RWPE2 (cell line): ENCODE data around the gene ZNF655.

Experiments
- ATAC-seq: fragments of 200-7000 bp; cut with Tn5 transposase; 3 replicates; pipeline ENCODE4 v1.9.1; 2021; ENCODE audit warnings: low read depth
- DNase-seq: peaks from one replicate; pipeline ENCODE4 v3.0.0-alpha.2; 2020; ENCODE audit warnings: low spot score
- H3K27ac ChIP-seq: fragments of 450-650 bp; 2 replicates; pipeline ENCODE4 v1.5.1; 2017; ENCODE audit warnings: mild to moderate bottlenecking; ENCODE audit not compliant: poor library complexity, severe bottlenecking
- H3K27me3 ChIP-seq: fragments of 250-450 bp; sonication (Bioruptor Pico); 2 replicates; pipeline ENCODE4 v1.5.1; 2021; ENCODE audit warnings: mild to moderate bottlenecking, moderate library complexity; ENCODE audit not compliant: insufficient read depth, poor library complexity, severe bottlenecking
- H3K36me3 ChIP-seq: fragments of 250-450 bp; sonication (Bioruptor Pico); 2 replicates; pipeline ENCODE4 v1.5.1; 2020; ENCODE audit warnings: low read depth, mild to moderate bottlenecking, moderate library complexity
- H3K4me1 ChIP-seq: fragments of 250-450 bp; sonication (Bioruptor Pico); 2 replicates; pipeline ENCODE4 v1.5.1; 2021; ENCODE audit warnings: mild to moderate bottlenecking, moderate library complexity; ENCODE audit not compliant: insufficient read depth, poor library complexity, severe bottlenecking
- H3K4me3 ChIP-seq: fragments of 250-450 bp; sonication (Bioruptor Pico); 2 replicates; pipeline ENCODE4 v1.5.1; 2021; ENCODE audit warnings: mild to moderate bottlenecking, moderate library complexity; ENCODE audit not compliant: severe bottlenecking
- H3K9me3 ChIP-seq: fragments of 250-450 bp; sonication (Bioruptor Pico); 2 replicates; pipeline ENCODE4 v1.5.1; 2021; ENCODE audit warnings: mild to moderate bottlenecking, moderate library complexity; ENCODE audit not compliant: severe bottlenecking
- TF ChIP-seq, protein P1 (sequence below): fragments of 450-650 bp; IDR thresholded peaks from one replicate; pipeline ENCODE4 v1.5.1; 2017; ENCODE audit warnings: mild to moderate bottlenecking, moderate library complexity; ENCODE audit not compliant: poor library complexity, severe bottlenecking

The ZNF655 gene

GRCh38 chr7:99531354-99531765 lies 27.1 kb upstream of the ZNF655 start:
- TF ChIP-seq, protein P1, sequence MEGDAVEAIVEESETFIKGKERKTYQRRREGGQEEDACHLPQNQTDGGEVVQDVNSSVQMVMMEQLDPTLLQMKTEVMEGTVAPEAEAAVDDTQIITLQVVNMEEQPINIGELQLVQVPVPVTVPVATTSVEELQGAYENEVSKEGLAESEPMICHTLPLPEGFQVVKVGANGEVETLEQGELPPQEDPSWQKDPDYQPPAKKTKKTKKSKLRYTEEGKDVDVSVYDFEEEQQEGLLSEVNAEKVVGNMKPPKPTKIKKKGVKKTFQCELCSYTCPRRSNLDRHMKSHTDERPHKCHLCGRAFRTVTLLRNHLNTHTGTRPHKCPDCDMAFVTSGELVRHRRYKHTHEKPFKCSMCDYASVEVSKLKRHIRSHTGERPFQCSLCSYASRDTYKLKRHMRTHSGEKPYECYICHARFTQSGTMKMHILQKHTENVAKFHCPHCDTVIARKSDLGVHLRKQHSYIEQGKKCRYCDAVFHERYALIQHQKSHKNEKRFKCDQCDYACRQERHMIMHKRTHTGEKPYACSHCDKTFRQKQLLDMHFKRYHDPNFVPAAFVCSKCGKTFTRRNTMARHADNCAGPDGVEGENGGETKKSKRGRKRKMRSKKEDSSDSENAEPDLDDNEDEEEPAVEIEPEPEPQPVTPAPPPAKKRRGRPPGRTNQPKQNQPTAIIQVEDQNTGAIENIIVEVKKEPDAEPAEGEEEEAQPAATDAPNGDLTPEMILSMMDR, result no peak
- H3K27ac ChIP-seq, result no peak overlapping the region
- peaks cover 59% of the 10 kb centered on the region for H3K36me3 ChIP-seq
- ATAC-seq (no peak), DNase-seq (no peak)
- no peak overlapping the region for H3K4me3 ChIP-seq
- H3K9me3 ChIP-seq, result peaks cover 25% of the 10 kb centered on the region
- no peaks in the 10 kb centered on the region for H3K27me3 ChIP-seq
- no peaks in the 10 kb centered on the region for H3K4me1 ChIP-seq

DNA sequence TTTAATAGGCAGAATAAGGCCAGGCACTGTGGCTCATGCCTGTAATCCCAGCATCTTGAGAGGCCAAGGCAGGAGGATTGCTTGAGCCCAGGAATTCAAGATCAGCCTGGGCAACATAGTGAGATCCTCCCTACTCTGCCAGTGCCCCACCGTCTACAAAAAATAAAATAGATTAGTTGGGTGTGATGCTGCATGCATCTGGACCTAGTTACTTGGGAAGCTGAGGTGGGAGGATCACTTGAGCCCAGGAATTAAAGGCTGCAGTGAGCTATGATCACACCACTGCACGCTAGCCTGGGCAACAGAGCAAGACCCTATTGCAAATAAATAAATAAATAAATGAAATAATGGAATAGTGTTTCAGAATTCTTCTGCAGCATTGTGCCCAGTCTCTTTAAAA lies 22.8 kb upstream of the ZNF655 start:
- no peak for ATAC-seq
- Histone ChIP-seq H3K9me3 (peaks cover 27% of the 10 kb centered on the region), H3K27me3 (no peaks in the 10 kb centered on the region)

DNA sequence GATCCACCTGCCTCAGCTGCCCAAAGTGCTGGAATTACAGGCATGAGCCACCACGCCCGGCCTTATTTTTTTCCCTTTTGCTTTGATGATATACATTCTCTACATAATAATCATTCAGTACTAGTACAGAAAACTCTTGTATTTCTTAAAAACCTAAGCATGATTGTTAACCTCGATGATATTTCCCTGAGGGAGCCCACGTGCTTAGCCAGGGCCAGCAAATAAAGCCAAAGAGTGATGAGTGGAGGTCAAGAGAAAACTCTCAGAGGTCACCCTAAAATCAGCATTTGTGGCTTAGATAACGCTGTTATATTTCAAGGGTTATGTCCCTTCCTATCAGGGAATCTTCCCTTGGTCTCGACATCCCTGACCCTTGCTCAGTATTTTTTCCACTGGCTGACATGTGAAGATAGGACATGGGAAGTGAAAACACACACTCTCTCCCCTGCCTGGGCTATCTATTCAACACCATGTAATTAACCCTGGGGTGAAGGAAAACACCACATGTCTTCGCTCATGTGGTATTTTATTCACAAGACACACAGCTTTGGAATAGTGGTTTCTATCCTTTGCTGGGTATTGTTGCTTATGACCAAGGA lies 19.1 kb upstream of the ZNF655 start:
- Histone ChIP-seq H3K4me1 (no peaks in the 10 kb centered on the region), H3K9me3 (peaks cover 16% of the 10 kb centered on the region), H3K27ac (no peak overlapping the region), H3K4me3 (no peak overlapping the region), H3K27me3 (no peaks in the 10 kb centered on the region), H3K36me3 (no peaks in the 10 kb centered on the region)
- DNase-seq (no peak), ATAC-seq (no peak)
- TF ChIP-seq, protein P1, result no peak

More for the DNA sequence above, 22.8 kb upstream of the ZNF655 start:
- Histone ChIP-seq H3K4me3 (no peak overlapping the region), H3K36me3 (peaks cover 21% of the 10 kb centered on the region), H3K4me1 (no peaks in the 10 kb centered on the region), H3K27ac (no peak overlapping the region)
- TF ChIP-seq, protein P1, result no peak
- DNase-seq, result no peak

- no peak for ATAC-seq
- Histone ChIP-seq H3K4me3 (no peak overlapping the region), H3K27ac (no peak overlapping the region), H3K9me3 (peaks cover 13% of the 10 kb centered on the region), H3K27me3 (no peaks in the 10 kb centered on the region), H3K36me3 (no peaks in the 10 kb centered on the region), H3K4me1 (no peaks in the 10 kb centered on the region)
- no peak for DNase-seq
- TF ChIP-seq, protein P1, result no peak
Measured at GRCh38 chr7:99540542-99540941, 17.9 kb upstream of the ZNF655 start.

GRCh38 chr7:99541212-99541611 lies 17.2 kb upstream of the ZNF655 start:
- Histone ChIP-seq H3K4me3 (no peak overlapping the region), H3K4me1 (no peaks in the 10 kb centered on the region), H3K27me3 (no peaks in the 10 kb centered on the region), H3K9me3 (peaks cover 13% of the 10 kb centered on the region), H3K27ac (no peak overlapping the region), H3K36me3 (no peaks in the 10 kb centered on the region; the same call in 1 of the 2 replicates)
- DNase-seq (no peak), ATAC-seq (no peak)
- TF ChIP-seq, protein P1, result no peak
